ENCODE data around the gene KLK2. TPM values are rescaled to one million over a fixed set of nuclear protein-coding genes. Genes with fewer than 3 reads are reported as not detected.

The KLK2 gene
- polyA plus RNA-seq, 1 experiment = not detected

DNA sequence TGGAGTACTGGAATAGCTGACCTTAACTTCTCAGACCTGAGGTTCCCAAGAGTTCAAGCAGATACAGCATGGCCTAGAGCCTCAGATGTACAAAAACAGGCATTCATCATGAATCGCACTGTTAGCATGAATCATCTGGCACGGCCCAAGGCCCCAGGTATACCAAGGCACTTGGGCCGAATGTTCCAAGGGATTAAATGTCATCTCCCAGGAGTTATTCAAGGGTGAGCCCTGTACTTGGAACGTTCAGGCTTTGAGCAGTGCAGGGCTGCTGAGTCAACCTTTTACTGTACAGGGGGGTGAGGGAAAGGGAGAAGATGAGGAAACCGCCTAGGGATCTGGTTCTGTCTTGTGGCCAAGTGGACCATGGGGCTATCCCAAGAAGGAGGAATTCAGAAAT is 12.2 kb upstream of the KLK2 start:
- TF ChIP-seq, protein P1, sequence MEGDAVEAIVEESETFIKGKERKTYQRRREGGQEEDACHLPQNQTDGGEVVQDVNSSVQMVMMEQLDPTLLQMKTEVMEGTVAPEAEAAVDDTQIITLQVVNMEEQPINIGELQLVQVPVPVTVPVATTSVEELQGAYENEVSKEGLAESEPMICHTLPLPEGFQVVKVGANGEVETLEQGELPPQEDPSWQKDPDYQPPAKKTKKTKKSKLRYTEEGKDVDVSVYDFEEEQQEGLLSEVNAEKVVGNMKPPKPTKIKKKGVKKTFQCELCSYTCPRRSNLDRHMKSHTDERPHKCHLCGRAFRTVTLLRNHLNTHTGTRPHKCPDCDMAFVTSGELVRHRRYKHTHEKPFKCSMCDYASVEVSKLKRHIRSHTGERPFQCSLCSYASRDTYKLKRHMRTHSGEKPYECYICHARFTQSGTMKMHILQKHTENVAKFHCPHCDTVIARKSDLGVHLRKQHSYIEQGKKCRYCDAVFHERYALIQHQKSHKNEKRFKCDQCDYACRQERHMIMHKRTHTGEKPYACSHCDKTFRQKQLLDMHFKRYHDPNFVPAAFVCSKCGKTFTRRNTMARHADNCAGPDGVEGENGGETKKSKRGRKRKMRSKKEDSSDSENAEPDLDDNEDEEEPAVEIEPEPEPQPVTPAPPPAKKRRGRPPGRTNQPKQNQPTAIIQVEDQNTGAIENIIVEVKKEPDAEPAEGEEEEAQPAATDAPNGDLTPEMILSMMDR (IDR thresholded peaks at IDR 0.05; ENCODE audit: insufficient read depth, low read depth, low read length) = no peak
- ChIA-PET CTCF (no interaction called here), POLR2A (no interaction called here)
- DNase-seq (ENCODE audit: low read depth) = no peak
- Histone ChIP-seq H3K27me3 (ENCODE audit: control insufficient read depth, insufficient read depth, low read length) (no peaks in the 10 kb centered on the region), H3K4me3 (ENCODE audit: low read depth, low read length) (no peak overlapping the region), H3K36me3 (ENCODE audit: control insufficient read depth, insufficient read depth, low read length) (no peaks in the 10 kb centered on the region)

DNA sequence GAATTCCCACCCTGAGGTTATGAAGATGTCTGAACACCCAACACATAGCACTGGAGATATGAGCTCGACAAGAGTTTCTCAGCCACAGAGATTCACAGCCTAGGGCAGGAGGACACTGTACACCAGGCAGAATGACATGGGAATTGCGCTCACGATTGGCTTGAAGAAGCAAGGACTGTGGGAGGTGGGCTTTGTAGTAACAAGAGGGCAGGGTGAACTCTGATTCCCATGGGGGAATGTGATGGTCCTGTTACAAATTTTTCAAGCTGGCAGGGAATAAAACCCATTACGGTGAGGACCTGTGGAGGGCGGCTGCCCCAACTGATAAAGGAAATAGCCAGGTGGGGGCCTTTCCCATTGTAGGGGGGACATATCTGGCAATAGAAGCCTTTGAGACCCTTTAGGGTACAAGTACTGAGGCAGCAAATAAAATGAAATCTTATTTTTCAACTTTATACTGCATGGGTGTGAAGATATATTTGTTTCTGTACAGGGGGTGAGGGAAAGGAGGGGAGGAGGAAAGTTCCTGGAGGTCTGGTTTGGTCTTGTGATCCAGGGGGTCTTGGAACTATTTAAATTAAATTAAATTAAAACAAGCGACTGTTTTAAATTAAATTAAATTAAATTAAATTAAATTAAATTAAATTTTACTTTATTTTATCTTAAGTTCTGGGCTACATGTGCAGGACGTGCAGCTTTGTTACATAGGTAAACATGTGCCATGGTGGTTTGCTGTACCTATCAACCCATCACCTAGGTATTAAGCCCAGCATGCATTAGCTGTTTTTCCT is 11.5 kb upstream of the KLK2 start:
- TF ChIP-seq, protein P1 (IDR thresholded peaks at IDR 0.05; ENCODE audit: insufficient read depth, low read depth, low read length) = no peak
- ChIA-PET CTCF (no interaction called here), POLR2A (no interaction called here)
- Histone ChIP-seq H3K27me3 (ENCODE audit: control insufficient read depth, insufficient read depth, low read length) (no peaks in the 10 kb centered on the region), H3K4me3 (ENCODE audit: low read depth, low read length) (no peak overlapping the region), H3K36me3 (ENCODE audit: control insufficient read depth, insufficient read depth, low read length) (no peaks in the 10 kb centered on the region)
- no peak for DNase-seq (ENCODE audit: low read depth)

DNA sequence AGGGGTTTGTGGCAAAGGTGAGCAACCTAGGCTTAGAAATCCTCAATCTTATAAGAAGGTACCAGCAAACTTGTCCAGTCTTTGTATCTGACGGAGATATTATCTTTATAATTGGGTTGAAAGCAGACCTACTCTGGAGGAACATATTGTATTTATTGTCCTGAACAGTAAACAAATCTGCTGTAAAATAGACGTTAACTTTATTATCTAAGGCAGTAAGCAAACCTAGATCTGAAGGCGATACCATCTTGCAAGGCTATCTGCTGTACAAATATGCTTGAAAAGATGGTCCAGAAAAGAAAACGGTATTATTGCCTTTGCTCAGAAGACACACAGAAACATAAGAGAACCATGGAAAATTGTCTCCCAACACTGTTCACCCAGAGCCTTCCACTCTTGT is 3.8 kb upstream of the KLK2 start:
- DNase-seq (ENCODE audit: low read depth) = no peak
- Histone ChIP-seq H3K4me3 (ENCODE audit: low read depth, low read length) (no peak overlapping the region), H3K36me3 (ENCODE audit: control insufficient read depth, insufficient read depth, low read length) (no peaks in the 10 kb centered on the region), H3K27me3 (ENCODE audit: control insufficient read depth, insufficient read depth, low read length) (no peaks in the 10 kb centered on the region; the same call in 1 of the 2 replicates)
- TF ChIP-seq, protein P1 (IDR thresholded peaks at IDR 0.05; ENCODE audit: insufficient read depth, low read depth, low read length) = no peak
- POLR2A ChIA-PET = no interaction called here
- CTCF ChIA-PET = interaction anchor here (0.6 kb wide), 1 partner anchor 1586 kb away, joined by 4 read pairs; no protein-coding TSS in a partner anchor

DNA sequence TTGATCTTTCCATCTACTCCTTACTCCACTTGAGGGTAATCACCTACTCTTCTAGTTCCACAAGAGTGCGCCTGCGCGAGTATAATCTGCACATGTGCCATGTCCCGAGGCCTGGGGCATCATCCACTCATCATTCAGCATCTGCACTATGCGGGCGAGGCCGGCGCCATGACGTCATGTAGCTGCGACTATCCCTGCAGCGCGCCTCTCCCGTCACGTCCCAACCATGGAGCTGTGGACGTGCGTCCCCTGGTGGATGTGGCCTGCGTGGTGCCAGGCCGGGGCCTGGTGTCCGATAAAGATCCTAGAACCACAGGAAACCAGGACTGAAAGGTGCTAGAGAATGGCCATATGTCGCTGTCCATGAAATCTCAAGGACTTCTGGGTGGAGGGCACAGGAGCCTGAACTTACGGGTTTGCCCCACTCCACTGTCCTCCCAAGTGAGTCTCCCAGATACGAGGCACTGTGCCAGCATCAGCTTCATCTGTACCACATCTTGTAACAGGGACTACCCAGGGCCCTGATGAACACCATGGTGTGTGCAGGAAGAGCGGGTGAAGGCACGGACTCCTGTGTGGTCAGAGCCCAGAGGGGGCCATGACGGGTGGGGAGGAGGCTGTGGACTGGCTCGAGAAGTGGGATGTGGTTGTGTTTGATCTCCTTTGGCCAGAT is 2.7 kb upstream of the KLK2 start:
- CTCF ChIA-PET = no interaction called here
- DNase-seq (ENCODE audit: low read depth) = no peak
- POLR2A ChIA-PET = no interaction called here
- Histone ChIP-seq H3K27me3 (ENCODE audit: control insufficient read depth, insufficient read depth, low read length) (no peaks in the 10 kb centered on the region; the same call in 1 of the 2 replicates), H3K4me3 (ENCODE audit: low read depth, low read length) (no peak overlapping the region), H3K36me3 (ENCODE audit: control insufficient read depth, insufficient read depth, low read length) (no peaks in the 10 kb centered on the region)
- TF ChIP-seq, protein P1 (IDR thresholded peaks at IDR 0.05; ENCODE audit: insufficient read depth, low read depth, low read length) = no peak

DNA sequence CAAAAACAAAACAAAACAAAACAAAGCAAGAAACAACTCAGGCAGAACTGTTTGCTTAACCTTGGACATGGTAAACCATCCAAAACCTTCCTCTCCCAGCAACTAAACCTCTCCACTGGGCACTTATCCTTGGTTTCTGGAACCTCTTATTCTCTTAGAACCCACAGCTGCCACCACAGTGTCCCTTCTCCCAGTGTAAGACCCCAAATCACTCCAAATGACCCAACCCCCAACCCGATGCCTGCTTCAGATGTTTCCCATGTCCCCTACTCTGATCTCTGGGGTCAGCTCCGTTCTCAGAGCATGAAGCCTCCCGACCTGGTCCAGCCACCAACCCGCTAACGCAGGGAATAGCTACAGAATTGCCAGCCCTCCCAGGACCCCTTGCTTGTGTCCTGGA is 972 bp downstream of the KLK2 start:
- H3K27me3 ChIP-seq (ENCODE audit: control insufficient read depth, insufficient read depth, low read length) = no peaks in the 10 kb centered on the region; the same call in 1 of the 2 replicates
- ChIA-PET POLR2A (no interaction called here), CTCF (no interaction called here)
- H3K4me3 ChIP-seq (ENCODE audit: low read depth, low read length) = no peak overlapping the region
- no peaks in the 10 kb centered on the region for H3K36me3 ChIP-seq (ENCODE audit: control insufficient read depth, insufficient read depth, low read length)
- no peak for DNase-seq (ENCODE audit: low read depth)
- TF ChIP-seq, protein P1 (IDR thresholded peaks at IDR 0.05; ENCODE audit: insufficient read depth, low read depth, low read length) = no peak
